GM18505 (cell line): ENCODE measurements around the gene SSBP3.

Source experiments
- ATAC-seq: cut with Tn5 transposase; IDR thresholded peaks from one replicate; pipeline ENCODE4 v1.9.1; 2021; ENCODE audit not compliant: unreplicated experiment
- POLR2A ChIP-seq: IDR thresholded peaks from 4 replicates; pipeline ENCODE4 v1.6.1; 2011; ENCODE audit warnings: borderline replicate concordance; ENCODE audit not compliant: insufficient read depth, insufficient read length; ENCODE audit errors: extremely low read depth

SSBP3 gene

GRCh38 chr1:54363925-54364324 is 42.3 kb downstream of the SSBP3 start:
- no peak for TF ChIP-seq POLR2A
- ATAC-seq = no peak

DNA sequence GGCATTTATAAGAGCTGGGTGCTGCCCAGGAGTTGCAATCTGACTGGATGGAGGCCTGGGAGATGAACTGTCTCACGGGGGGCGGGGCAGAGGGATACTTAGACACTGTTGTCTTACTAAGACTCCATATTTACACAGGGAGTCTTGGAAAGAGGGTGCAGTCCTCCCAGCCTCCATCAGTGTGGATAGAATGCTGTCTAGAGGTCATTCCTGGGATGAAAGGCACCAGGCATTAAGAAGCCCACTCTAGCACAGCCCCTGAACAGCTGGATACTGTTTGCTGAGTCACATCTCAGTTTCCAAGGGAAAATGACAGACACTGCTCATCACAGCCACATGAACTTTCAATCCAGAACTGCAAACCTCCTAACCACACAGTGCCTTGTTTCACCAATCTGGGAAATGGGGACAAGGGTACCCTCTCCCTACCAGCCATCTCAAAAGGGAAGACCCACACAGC is 43.3 kb downstream of the SSBP3 start:
- ATAC-seq = no peak
- no peak for TF ChIP-seq POLR2A

- no peak for ATAC-seq
- no peak for TF ChIP-seq POLR2A
Measured at GRCh38 chr1:54361342-54361741, 44.9 kb downstream of the SSBP3 start.

- TF ChIP-seq POLR2A = no peak
- no peak for ATAC-seq
Measured at GRCh38 chr1:54360165-54361005, 45.8 kb downstream of the SSBP3 start.

GRCh38 chr1:54359393-54360162 is 46.6 kb downstream of the SSBP3 start:
- no peak for ATAC-seq
- TF ChIP-seq POLR2A = no peak

- no peak for ATAC-seq
- TF ChIP-seq POLR2A = no peak
Measured at GRCh38 chr1:54358503-54359168, 47.6 kb downstream of the SSBP3 start.

- no peak for ATAC-seq
- TF ChIP-seq POLR2A = no peak
Measured at GRCh38 chr1:54357967-54358366, 48.2 kb downstream of the SSBP3 start.

DNA sequence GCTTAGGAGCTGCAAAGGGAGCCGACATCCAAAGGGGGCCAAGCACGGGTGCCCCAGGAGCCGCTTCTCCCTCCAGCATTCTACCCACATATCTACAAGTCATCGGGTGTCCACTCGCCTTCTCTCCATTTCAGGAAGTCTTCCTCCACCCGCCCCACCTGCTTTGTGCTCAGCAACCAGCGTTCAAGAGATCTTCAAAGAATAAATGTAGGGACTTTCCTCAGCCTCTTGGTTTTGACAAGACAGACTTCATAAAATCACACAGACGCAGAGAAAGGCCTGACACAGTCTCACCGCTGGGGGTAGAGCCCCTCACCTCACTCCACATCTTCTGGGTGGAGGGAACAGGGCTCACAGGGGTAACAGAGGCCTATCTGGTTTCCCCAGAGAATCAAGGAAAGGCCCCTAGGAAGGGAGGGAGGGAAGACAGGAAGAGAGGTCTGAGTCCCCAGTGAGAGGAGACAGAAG is 49.5 kb downstream of the SSBP3 start:
- no peak for TF ChIP-seq POLR2A
- no peak for ATAC-seq

GRCh38 chr1:54355931-54356679 is 50.1 kb downstream of the SSBP3 start:
- no peak for TF ChIP-seq POLR2A
- no peak for ATAC-seq

GRCh38 chr1:54354899-54355298 is 51.3 kb downstream of the SSBP3 start:
- TF ChIP-seq POLR2A = no peak
- no peak for ATAC-seq

DNA sequence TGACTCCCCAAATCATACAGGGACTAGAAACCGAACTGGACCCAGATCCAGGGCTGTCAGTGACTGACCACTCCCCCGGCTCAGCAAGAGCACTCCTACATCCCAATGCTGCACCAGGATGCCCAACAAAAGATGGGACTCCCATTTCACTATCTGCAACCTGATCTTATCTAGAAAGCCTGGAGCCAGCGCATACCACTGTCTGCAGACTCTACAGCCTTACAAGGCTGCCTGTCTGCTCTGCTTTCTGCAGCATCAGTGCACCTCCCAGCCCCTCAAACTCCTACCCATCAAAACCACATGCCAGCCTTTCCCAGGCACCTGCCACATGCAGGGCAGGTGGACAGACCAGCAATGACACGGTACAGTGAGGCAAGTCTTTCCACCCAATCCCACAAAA is 52.2 kb downstream of the SSBP3 start:
- ATAC-seq = no peak
- no peak for TF ChIP-seq POLR2A

- no peak for TF ChIP-seq POLR2A
- ATAC-seq = no peak
Measured at GRCh38 chr1:54352755-54353154, 53.4 kb downstream of the SSBP3 start.

GRCh38 chr1:54350360-54350759 is 55.8 kb downstream of the SSBP3 start:
- ATAC-seq = no peak
- no peak for TF ChIP-seq POLR2A
